ENCODE data around the gene PRL.

GRCh38 chr6:22327881-22328280, 31.0 kb upstream of the PRL start:
- TF ChIP-seq CTCF (IDR thresholded peaks at IDR 0.05 in 8 of 11, conservative IDR thresholded peaks at IDR 0.05 in 3 of 11), result no peak
- TF ChIP-seq POLR2A (IDR thresholded peaks at IDR 0.05), result no peak
- no peak for TF ChIP-seq POLR2AphosphoS5 (IDR thresholded peaks at IDR 0.05)
